Measurements from ENCODE around the gene CFAP90. TPM values are rescaled to one million over a fixed set of nuclear protein-coding genes. Genes with fewer than 3 reads are reported as not detected.

CFAP90 gene
- total and polyA plus RNA-seq, 8 donors, result 0.55 to 1.3 (median 1.0) TPM; not detected in 4

DNA sequence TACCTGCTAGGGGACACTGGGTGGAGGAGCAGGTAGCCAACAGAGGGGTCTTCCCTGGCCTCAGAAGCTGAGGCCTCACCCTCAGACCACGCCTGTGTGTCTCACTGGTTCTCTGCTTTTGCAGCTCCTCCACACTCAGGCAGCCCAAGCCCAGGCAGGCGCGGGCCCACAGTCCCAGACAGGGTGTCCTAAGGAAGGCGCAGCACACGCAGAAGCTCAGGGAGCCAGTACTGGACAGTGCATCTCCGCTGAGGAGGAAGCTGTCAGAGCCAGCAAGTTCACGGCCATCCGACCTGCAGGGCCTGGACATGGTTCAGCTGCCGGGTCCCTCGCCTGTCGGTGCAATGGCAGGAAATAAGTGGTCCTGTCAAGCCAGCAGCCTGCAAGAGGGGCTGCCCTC is 25.3 kb downstream of the CFAP90 start:
- H3K27ac ChIP-seq, result no peak overlapping the region
- H3K36me3 ChIP-seq, result peaks cover 0 to 8% (median 2%) of the 10 kb centered on the region in 4 donors
- no peaks in the 10 kb centered on the region for H3K4me1 ChIP-seq
- no peaks in the 10 kb centered on the region for H3K27me3 ChIP-seq
- WGBS, 5 donors, result 58 to 100% (median 92%) methylated on average over 1 to 11 of the region's 11 CpGs
- intact Hi-C loops (cut with DNase I; ENCODE audit: low total_unique reads), result no loop called here
- H3K4me3 ChIP-seq, result no peak overlapping the region
- no peak for TF ChIP-seq POLR2AphosphoS5 (IDR thresholded peaks at IDR 0.05)
- no peak for TF ChIP-seq EP300 (IDR thresholded peaks at IDR 0.05)
- TF ChIP-seq POLR2A (IDR thresholded peaks at IDR 0.05), result no peak
- TF ChIP-seq, protein P1, sequence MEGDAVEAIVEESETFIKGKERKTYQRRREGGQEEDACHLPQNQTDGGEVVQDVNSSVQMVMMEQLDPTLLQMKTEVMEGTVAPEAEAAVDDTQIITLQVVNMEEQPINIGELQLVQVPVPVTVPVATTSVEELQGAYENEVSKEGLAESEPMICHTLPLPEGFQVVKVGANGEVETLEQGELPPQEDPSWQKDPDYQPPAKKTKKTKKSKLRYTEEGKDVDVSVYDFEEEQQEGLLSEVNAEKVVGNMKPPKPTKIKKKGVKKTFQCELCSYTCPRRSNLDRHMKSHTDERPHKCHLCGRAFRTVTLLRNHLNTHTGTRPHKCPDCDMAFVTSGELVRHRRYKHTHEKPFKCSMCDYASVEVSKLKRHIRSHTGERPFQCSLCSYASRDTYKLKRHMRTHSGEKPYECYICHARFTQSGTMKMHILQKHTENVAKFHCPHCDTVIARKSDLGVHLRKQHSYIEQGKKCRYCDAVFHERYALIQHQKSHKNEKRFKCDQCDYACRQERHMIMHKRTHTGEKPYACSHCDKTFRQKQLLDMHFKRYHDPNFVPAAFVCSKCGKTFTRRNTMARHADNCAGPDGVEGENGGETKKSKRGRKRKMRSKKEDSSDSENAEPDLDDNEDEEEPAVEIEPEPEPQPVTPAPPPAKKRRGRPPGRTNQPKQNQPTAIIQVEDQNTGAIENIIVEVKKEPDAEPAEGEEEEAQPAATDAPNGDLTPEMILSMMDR (IDR thresholded peaks at IDR 0.05), result no peak
- no peaks in the 10 kb centered on the region for H3K9me3 ChIP-seq
- no peak for DNase-seq

DNA sequence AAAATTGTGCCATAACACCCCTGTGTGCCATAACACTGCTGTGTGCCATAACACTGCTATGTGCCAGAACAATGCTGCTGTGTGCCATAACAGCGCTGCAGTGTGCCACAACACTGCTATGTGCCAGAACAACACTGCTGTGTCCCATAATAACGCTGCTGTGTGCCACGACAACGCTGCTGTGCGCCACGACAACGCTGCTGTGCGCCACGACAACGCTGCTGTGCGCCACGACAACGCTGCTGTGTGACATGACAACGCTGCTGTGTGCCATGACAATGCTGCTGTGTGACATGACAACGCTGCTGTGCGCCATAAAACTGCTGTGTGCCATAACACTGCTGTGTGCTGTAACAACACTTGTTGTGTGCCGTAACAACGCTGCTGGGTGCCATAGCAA is 25.9 kb downstream of the CFAP90 start:
- 91 to 97% (median 93%) methylated on average over 18 of the region's 18 CpGs for WGBS, 5 donors
- TF ChIP-seq POLR2A (IDR thresholded peaks at IDR 0.05), result no peak
- no peak for TF ChIP-seq EP300 (IDR thresholded peaks at IDR 0.05)
- TF ChIP-seq, protein P1 (IDR thresholded peaks at IDR 0.05), result no peak
- no peak for TF ChIP-seq POLR2AphosphoS5 (IDR thresholded peaks at IDR 0.05)
- intact Hi-C loops (cut with DNase I; ENCODE audit: low total_unique reads), result no loop called here
- no peaks in the 10 kb centered on the region for H3K27me3 ChIP-seq
- no peaks in the 10 kb centered on the region for H3K9me3 ChIP-seq
- no peak for DNase-seq
- H3K4me3 ChIP-seq, result no peak overlapping the region
- no peak overlapping the region for H3K27ac ChIP-seq
- H3K36me3 ChIP-seq, result peaks cover 0 to 8% (median 2%) of the 10 kb centered on the region in 4 donors
- no peaks in the 10 kb centered on the region for H3K4me1 ChIP-seq

DNA sequence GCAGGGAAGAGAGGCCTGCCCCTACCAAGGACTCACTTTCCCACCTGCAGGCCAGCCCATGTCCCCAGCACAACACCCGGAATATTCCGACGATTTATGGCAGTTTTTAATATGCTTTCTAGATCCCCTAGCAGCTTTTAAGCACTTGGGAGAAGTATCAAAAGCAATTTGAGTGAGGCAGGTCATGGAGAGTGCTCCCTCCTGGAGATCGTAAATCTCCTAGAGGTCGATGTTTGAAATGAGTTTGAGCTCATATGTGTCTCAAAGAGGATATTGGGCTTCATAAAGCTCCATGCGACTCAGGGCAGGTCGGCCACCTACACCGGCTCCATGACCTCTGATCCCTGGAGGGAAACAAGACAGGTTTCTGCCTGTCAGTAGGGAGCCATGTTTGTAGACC is 27.3 kb downstream of the CFAP90 start:
- intact Hi-C loops (cut with DNase I; ENCODE audit: low total_unique reads), result no loop called here
- WGBS, 5 donors, result 61 to 70% (median 68%) methylated on average over 8 of the region's 8 CpGs

DNA sequence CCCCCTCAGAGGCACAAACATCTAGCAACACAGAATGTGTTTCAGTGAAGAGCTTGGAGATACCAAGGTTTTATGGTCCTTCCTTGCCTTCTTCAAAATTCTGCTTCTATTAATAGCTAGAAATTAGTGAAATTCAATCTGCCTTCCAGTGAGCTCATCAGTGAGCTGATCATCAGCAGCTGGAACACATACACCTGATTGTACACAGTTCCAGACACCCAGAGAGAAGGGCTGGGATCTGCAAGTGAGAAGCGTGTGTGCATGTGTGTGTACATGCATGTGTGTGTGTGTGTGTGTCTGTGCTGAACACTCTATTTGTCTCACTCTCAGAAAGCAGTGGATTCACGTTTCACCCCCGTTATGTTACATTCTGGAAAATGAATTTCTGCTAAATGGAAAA is 28.5 kb downstream of the CFAP90 start:
- H3K36me3 ChIP-seq, result peaks cover 0 to 8% (median 2%) of the 10 kb centered on the region in 4 donors
- H3K27ac ChIP-seq, result no peak overlapping the region
- intact Hi-C loops (cut with DNase I; ENCODE audit: low total_unique reads), result no loop called here
- H3K4me1 ChIP-seq, result no peaks in the 10 kb centered on the region
- H3K9me3 ChIP-seq, result no peaks in the 10 kb centered on the region
- no peak for TF ChIP-seq EP300 (IDR thresholded peaks at IDR 0.05)
- TF ChIP-seq, protein P1 (IDR thresholded peaks at IDR 0.05), result no peak
- no peak for TF ChIP-seq POLR2A (IDR thresholded peaks at IDR 0.05)
- no peak for TF ChIP-seq POLR2AphosphoS5 (IDR thresholded peaks at IDR 0.05)
- no peak overlapping the region for H3K4me3 ChIP-seq
- WGBS, 5 donors, result 55 to 84% (median 60%) methylated on average over 3 of the region's 3 CpGs
- DNase-seq, result no peak
- no peaks in the 10 kb centered on the region for H3K27me3 ChIP-seq

More for the DNA sequence above, 27.3 kb downstream of the CFAP90 start:
- Histone ChIP-seq H3K4me1 (no peaks in the 10 kb centered on the region), H3K27me3 (no peaks in the 10 kb centered on the region), H3K4me3 (no peak overlapping the region), H3K27ac (no peak overlapping the region), H3K9me3 (no peaks in the 10 kb centered on the region), H3K36me3 (peaks cover 0 to 8% (median 2%) of the 10 kb centered on the region in 4 donors)
- no peak for DNase-seq
- TF ChIP-seq EP300 (IDR thresholded peaks at IDR 0.05) (no peak), POLR2AphosphoS5 (IDR thresholded peaks at IDR 0.05) (no peak), POLR2A (IDR thresholded peaks at IDR 0.05) (no peak)
- TF ChIP-seq, protein P1 (IDR thresholded peaks at IDR 0.05), result no peak

All from stomach (tissue), 9 donors.